Liver (tissue), 3 donors: ENCODE measurements around the gene CHAC1.

Experiments used
- EGR1 ChIP-seq, 2 donors: IDR thresholded peaks; 2 replicates each; pipeline ENCODE4 v1.6.1; 2016 to 2018; ENCODE audit warnings: antibody characterized with exemption in 2 of 2, low read depth in 2 of 2
- FOXA1 ChIP-seq: IDR thresholded peaks from 2 replicates; pipeline ENCODE4 v1.6.1; 2016; ENCODE audit warnings: antibody characterized with exemption
- GABPA ChIP-seq, 2 donors: IDR thresholded peaks in 1 of 2; conservative IDR thresholded peaks in 1 of 2; 2 replicates each; pipeline ENCODE4 v1.6.1; 2016; ENCODE audit warnings: antibody characterized with exemption in 2 of 2, mild to moderate bottlenecking in 1 of 2, moderate library complexity in 1 of 2
- RAD21 ChIP-seq, 2 donors: IDR thresholded peaks; 2 replicates each; pipeline ENCODE4 v1.6.1; 2016; ENCODE audit warnings: antibody characterized with exemption in 2 of 2, mild to moderate bottlenecking in 2 of 2
- RXRA ChIP-seq, 2 donors: IDR thresholded peaks; 2 replicates each; pipeline ENCODE4 v1.6.1; 2017 to 2018; ENCODE audit warnings: antibody characterized with exemption in 2 of 2, mild to moderate bottlenecking in 1 of 2
- SP1 ChIP-seq: IDR thresholded peaks from 2 replicates; pipeline ENCODE4 v1.6.1; 2018; ENCODE audit warnings: antibody characterized with exemption, mild to moderate bottlenecking
- TAF1 ChIP-seq: conservative IDR thresholded peaks from 2 replicates; pipeline ENCODE4 v1.6.1; 2016; ENCODE audit warnings: antibody characterized with exemption, mild to moderate bottlenecking
- YY1 ChIP-seq: IDR thresholded peaks from 2 replicates; pipeline ENCODE4 v1.6.1; 2016; ENCODE audit warnings: antibody characterized with exemption, mild to moderate bottlenecking
- TF ChIP-seq, protein P1 (sequence below): fragments of 150-350 bp; IDR thresholded peaks from 2 replicates; pipeline ENCODE4 v1.5.1; 2017; ENCODE audit warnings: improper control_type of control experiment, low read depth, low read length; ENCODE audit not compliant: missing input control
- TF ChIP-seq, protein P2 (sequence below): IDR thresholded peaks from 2 replicates; pipeline ENCODE4 v1.6.1; 2016; ENCODE audit warnings: antibody characterized with exemption
- TF ChIP-seq, protein P3 (sequence below): IDR thresholded peaks from 2 replicates; pipeline ENCODE4 v1.6.1; 2016; ENCODE audit warnings: antibody characterized with exemption
- TF ChIP-seq, protein P4 (sequence below): IDR thresholded peaks from 2 replicates; pipeline ENCODE4 v1.6.1; 2016; ENCODE audit warnings: antibody characterized with exemption, mild to moderate bottlenecking
- TF ChIP-seq, protein P5 (sequence below): IDR thresholded peaks from 2 replicates; pipeline ENCODE4 v1.6.1; 2016; ENCODE audit warnings: antibody characterized with exemption
- donor health status: healthy.
- donor health status: healthy.

DNA sequence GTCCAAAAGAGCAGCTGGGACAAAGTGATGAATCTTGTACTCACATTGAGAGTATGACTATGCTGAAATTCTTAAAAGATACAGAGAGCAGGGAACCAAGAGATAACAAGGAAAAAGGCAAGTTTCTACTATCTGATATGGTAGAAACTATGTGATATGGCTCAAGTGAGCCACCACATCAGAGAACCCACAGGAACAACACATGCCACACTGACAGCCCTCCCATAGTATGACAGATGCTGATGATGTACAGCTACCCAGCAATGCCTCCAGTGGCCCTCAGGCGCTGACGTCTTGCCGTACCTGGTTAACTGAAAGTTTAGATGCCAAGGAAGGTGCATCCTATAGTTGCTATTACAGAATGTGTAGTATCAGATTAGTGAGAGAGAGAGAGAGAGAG is 42.4 kb downstream of the CHAC1 start:
- TF ChIP-seq, protein P1, sequence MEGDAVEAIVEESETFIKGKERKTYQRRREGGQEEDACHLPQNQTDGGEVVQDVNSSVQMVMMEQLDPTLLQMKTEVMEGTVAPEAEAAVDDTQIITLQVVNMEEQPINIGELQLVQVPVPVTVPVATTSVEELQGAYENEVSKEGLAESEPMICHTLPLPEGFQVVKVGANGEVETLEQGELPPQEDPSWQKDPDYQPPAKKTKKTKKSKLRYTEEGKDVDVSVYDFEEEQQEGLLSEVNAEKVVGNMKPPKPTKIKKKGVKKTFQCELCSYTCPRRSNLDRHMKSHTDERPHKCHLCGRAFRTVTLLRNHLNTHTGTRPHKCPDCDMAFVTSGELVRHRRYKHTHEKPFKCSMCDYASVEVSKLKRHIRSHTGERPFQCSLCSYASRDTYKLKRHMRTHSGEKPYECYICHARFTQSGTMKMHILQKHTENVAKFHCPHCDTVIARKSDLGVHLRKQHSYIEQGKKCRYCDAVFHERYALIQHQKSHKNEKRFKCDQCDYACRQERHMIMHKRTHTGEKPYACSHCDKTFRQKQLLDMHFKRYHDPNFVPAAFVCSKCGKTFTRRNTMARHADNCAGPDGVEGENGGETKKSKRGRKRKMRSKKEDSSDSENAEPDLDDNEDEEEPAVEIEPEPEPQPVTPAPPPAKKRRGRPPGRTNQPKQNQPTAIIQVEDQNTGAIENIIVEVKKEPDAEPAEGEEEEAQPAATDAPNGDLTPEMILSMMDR = no peak
- no peak for TF ChIP-seq EGR1 (IDR thresholded peaks at IDR 0.05; ENCODE audit: low read depth in 2 of 2)
- TF ChIP-seq, protein P2, sequence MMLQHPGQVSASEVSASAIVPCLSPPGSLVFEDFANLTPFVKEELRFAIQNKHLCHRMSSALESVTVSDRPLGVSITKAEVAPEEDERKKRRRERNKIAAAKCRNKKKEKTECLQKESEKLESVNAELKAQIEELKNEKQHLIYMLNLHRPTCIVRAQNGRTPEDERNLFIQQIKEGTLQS = no peak
- TF ChIP-seq YY1 = no peak
- TF ChIP-seq, protein P3, sequence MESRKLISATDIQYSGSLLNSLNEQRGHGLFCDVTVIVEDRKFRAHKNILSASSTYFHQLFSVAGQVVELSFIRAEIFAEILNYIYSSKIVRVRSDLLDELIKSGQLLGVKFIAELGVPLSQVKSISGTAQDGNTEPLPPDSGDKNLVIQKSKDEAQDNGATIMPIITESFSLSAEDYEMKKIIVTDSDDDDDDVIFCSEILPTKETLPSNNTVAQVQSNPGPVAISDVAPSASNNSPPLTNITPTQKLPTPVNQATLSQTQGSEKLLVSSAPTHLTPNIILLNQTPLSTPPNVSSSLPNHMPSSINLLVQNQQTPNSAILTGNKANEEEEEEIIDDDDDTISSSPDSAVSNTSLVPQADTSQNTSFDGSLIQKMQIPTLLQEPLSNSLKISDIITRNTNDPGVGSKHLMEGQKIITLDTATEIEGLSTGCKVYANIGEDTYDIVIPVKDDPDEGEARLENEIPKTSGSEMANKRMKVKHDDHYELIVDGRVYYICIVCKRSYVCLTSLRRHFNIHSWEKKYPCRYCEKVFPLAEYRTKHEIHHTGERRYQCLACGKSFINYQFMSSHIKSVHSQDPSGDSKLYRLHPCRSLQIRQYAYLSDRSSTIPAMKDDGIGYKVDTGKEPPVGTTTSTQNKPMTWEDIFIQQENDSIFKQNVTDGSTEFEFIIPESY = no peak
- TF ChIP-seq GABPA (IDR thresholded peaks at IDR 0.05 in 1 of 2, conservative IDR thresholded peaks at IDR 0.05 in 1 of 2) = no peak
- TF ChIP-seq SP1 = no peak
- no peak for TF ChIP-seq RAD21 (IDR thresholded peaks at IDR 0.05)
- TF ChIP-seq FOXA1 = no peak
- TF ChIP-seq, protein P4, sequence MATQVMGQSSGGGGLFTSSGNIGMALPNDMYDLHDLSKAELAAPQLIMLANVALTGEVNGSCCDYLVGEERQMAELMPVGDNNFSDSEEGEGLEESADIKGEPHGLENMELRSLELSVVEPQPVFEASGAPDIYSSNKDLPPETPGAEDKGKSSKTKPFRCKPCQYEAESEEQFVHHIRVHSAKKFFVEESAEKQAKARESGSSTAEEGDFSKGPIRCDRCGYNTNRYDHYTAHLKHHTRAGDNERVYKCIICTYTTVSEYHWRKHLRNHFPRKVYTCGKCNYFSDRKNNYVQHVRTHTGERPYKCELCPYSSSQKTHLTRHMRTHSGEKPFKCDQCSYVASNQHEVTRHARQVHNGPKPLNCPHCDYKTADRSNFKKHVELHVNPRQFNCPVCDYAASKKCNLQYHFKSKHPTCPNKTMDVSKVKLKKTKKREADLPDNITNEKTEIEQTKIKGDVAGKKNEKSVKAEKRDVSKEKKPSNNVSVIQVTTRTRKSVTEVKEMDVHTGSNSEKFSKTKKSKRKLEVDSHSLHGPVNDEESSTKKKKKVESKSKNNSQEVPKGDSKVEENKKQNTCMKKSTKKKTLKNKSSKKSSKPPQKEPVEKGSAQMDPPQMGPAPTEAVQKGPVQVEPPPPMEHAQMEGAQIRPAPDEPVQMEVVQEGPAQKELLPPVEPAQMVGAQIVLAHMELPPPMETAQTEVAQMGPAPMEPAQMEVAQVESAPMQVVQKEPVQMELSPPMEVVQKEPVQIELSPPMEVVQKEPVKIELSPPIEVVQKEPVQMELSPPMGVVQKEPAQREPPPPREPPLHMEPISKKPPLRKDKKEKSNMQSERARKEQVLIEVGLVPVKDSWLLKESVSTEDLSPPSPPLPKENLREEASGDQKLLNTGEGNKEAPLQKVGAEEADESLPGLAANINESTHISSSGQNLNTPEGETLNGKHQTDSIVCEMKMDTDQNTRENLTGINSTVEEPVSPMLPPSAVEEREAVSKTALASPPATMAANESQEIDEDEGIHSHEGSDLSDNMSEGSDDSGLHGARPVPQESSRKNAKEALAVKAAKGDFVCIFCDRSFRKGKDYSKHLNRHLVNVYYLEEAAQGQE = no peak
- no peak for TF ChIP-seq RXRA (IDR thresholded peaks at IDR 0.05)
- no peak for TF ChIP-seq TAF1
- TF ChIP-seq, protein P5, sequence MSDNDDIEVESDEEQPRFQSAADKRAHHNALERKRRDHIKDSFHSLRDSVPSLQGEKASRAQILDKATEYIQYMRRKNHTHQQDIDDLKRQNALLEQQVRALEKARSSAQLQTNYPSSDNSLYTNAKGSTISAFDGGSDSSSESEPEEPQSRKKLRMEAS = no peak
